Progenitor cell of endocrine pancreas (in vitro differentiated cells): ENCODE results near the gene DGKB. TPM values are rescaled to one million over a fixed set of nuclear protein-coding genes. Genes with fewer than 3 reads are reported as not detected.

Source experiments
- DNase-seq: peaks from one replicate; pipeline ENCODE4 v3.0.0; 2021; ENCODE audit warnings: low spot score; ENCODE audit not compliant: unreplicated experiment
- H3K27ac Mint-ChIP-seq: 2 replicates; pipeline ENCODE4 v1.8.0; 2021; ENCODE audit warnings: mild to moderate bottlenecking, moderate library complexity, mixed read lengths
- H3K27me3 Mint-ChIP-seq: 2 replicates; pipeline ENCODE4 v1.8.0; 2021; ENCODE audit warnings: mixed read lengths
- H3K36me3 Mint-ChIP-seq: 2 replicates; pipeline ENCODE4 v1.8.0; 2022; ENCODE audit warnings: mixed read lengths; ENCODE audit not compliant: insufficient read depth
- H3K4me1 Mint-ChIP-seq: 2 replicates; pipeline ENCODE4 v1.8.0; 2021; ENCODE audit warnings: low read depth, mixed read lengths
- H3K4me3 Mint-ChIP-seq: 2 replicates; pipeline ENCODE4 v1.8.0; 2021; ENCODE audit warnings: low read depth, mild to moderate bottlenecking, moderate library complexity, mixed read lengths
- H3K9me3 Mint-ChIP-seq: 2 replicates; pipeline ENCODE4 v1.8.0; 2021; ENCODE audit warnings: low read depth, mixed read lengths
- total RNA-seq: library from RNA; stranded (reverse); gene quantifications from 2 replicates; pipeline ENCODE4 v1.2.1, GENCODE V29; 2021
- TF ChIP-seq, protein P1 (sequence below): fragments of 200-600 bp; sonication (generic); IDR thresholded peaks from one replicate; pipeline ENCODE4 v1.5.0; 2021; ENCODE audit warnings: antibody characterized with exemption, mild to moderate bottlenecking; ENCODE audit not compliant: unreplicated experiment

Gene DGKB
- total RNA-seq, 1 donor from 2014 or later: 0.74 TPM

GRCh38 chr7:14403587-14403986 is 499.0 kb downstream of the DGKB start:
- peaks cover 3% of the 10 kb centered on the region for H3K4me1 Mint-ChIP-seq
- H3K4me3 Mint-ChIP-seq: no peak overlapping the region
- no peaks in the 10 kb centered on the region for H3K9me3 Mint-ChIP-seq
- TF ChIP-seq, protein P1, sequence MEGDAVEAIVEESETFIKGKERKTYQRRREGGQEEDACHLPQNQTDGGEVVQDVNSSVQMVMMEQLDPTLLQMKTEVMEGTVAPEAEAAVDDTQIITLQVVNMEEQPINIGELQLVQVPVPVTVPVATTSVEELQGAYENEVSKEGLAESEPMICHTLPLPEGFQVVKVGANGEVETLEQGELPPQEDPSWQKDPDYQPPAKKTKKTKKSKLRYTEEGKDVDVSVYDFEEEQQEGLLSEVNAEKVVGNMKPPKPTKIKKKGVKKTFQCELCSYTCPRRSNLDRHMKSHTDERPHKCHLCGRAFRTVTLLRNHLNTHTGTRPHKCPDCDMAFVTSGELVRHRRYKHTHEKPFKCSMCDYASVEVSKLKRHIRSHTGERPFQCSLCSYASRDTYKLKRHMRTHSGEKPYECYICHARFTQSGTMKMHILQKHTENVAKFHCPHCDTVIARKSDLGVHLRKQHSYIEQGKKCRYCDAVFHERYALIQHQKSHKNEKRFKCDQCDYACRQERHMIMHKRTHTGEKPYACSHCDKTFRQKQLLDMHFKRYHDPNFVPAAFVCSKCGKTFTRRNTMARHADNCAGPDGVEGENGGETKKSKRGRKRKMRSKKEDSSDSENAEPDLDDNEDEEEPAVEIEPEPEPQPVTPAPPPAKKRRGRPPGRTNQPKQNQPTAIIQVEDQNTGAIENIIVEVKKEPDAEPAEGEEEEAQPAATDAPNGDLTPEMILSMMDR: no peak
- DNase-seq: no peak
- no peak overlapping the region for H3K27ac Mint-ChIP-seq
- no peaks in the 10 kb centered on the region for H3K36me3 Mint-ChIP-seq
- no peaks in the 10 kb centered on the region for H3K27me3 Mint-ChIP-seq

- Mint-ChIP-seq H3K4me1 (no peaks in the 10 kb centered on the region), H3K9me3 (peaks cover 4% of the 10 kb centered on the region), H3K4me3 (no peak overlapping the region), H3K36me3 (no peaks in the 10 kb centered on the region), H3K27ac (no peak overlapping the region), H3K27me3 (no peaks in the 10 kb centered on the region)
- TF ChIP-seq, protein P1: no peak
- DNase-seq: no peak
Observed at GRCh38 chr7:14400271-14400670, 502.3 kb downstream of the DGKB start.

- TF ChIP-seq, protein P1: no peak
- Mint-ChIP-seq H3K27me3 (no peaks in the 10 kb centered on the region), H3K36me3 (no peaks in the 10 kb centered on the region), H3K4me1 (no peaks in the 10 kb centered on the region), H3K27ac (no peak overlapping the region), H3K4me3 (no peak overlapping the region), H3K9me3 (peaks cover 10% of the 10 kb centered on the region)
- no peak for DNase-seq
Observed at GRCh38 chr7:14398526-14398925, 504.0 kb downstream of the DGKB start.

DNA sequence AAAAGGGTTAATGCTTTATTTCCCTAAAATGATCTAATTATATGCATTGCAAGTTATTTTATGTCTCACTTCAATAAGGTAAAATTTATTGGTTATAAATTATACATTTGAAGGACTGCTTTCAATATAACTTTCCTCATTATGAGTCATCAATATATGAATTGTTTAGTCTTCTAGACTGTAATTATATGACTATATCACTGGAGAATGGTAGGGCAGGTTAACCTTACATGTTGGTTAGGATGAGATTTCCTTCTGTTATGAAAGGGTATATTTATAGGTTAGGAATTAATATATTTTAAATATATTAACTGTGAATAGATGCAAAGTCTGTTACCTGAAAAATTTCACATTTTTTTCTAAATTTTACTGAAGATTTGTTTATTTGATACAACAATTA is 506.7 kb downstream of the DGKB start:
- Mint-ChIP-seq H3K27me3 (no peaks in the 10 kb centered on the region), H3K4me1 (no peaks in the 10 kb centered on the region), H3K9me3 (peaks cover 11% of the 10 kb centered on the region), H3K4me3 (no peak overlapping the region), H3K27ac (no peak overlapping the region), H3K36me3 (no peaks in the 10 kb centered on the region)
- TF ChIP-seq, protein P1: no peak
- DNase-seq: no peak

DNA sequence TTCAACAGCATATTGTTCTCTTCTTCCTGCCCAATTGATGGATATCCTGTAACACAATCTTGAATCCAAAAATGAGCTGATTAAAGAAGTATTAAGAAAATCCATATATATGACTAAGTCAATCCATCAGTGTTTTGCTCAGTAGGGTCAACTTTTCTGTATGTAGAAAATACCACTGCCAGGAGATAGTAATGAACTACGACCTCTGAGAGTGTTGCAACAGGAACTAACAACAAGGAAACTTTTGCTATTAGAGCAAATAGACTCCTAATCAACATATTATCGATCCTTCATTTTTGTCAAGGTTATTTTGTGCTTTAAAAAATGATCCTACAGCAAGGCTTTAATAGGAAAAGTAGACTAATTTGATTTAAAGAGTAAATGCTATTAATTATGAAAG is 507.8 kb downstream of the DGKB start:
- H3K36me3 Mint-ChIP-seq: no peaks in the 10 kb centered on the region
- peaks cover under 1% of the 10 kb centered on the region for H3K4me1 Mint-ChIP-seq

More for the DNA sequence above, 507.8 kb downstream of the DGKB start:
- no peak overlapping the region for H3K4me3 Mint-ChIP-seq
- TF ChIP-seq, protein P1: no peak
- H3K27me3 Mint-ChIP-seq: no peaks in the 10 kb centered on the region
- no peak overlapping the region for H3K27ac Mint-ChIP-seq
- peaks cover 11% of the 10 kb centered on the region for H3K9me3 Mint-ChIP-seq
- DNase-seq: no peak
